NCI-H146 treated with DMSO at 0.1 percent for 48 hours (cell line): ENCODE results near the gene SH3RF2.

Experiments used
- DNase-seq: peaks from one replicate; lab custom pipeline; 2025; ENCODE audit not compliant: unreplicated experiment; lab: John Stamatoyannopoulos, UW

The SH3RF2 gene

DNA sequence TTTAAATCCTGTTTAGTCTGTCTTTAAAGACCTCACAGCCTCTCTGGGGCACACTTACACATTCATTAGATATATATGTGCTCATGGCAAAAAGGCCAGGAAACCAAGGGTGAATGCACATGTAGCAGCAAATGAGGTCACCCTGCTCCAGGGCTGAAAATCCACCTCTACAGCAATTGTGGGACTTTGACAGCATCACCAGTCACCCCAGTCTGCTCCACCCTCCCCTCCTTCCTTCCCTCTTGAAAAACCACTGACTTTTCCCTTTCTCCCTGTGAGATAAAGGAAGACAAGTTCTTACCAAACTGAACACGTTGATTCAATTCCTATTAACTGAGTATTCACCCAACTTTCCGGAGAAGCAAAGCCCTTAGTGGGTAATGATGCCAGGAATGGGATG is 15.2 kb upstream of the SH3RF2 start:
- no peak for DNase-seq

DNA sequence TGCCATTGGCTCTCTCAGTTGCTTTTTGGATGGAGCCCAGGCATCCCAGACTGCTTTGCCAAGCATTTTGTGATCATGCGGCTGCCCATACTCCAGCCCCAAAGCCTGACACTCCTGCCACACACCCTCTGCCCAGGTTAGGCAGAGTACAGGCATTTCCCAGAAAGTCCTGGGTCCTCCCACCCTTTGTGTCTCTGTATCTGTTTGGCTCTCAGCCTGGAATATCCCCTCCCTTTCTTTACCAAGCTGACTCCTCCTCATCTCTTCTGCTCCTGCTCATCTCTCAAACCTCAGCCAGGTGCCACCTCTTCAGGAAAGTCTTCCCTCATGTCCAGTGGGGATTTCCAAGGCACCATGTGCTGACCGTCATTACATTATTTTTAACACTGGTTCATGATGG is 14.3 kb upstream of the SH3RF2 start:
- DNase-seq = no peak

DNA sequence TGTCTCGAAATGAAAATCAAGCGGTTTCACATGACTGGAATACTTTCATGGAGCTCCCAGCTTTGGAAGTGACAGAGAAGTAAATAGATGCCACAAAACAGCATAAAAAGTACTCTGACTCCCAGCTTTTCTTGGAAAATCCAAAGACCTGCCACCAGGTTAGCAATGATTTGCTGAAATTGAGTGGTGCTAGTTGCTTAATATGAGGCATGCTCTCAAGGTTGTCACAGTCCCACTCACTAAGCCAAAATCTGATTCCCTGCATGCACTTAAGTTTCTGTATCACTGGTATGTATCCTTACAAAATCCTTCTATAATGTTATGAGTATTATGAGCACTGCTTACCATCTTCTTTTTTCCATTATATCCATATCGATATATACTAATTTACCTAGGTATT is 13.0 kb upstream of the SH3RF2 start:
- no peak for DNase-seq

DNA sequence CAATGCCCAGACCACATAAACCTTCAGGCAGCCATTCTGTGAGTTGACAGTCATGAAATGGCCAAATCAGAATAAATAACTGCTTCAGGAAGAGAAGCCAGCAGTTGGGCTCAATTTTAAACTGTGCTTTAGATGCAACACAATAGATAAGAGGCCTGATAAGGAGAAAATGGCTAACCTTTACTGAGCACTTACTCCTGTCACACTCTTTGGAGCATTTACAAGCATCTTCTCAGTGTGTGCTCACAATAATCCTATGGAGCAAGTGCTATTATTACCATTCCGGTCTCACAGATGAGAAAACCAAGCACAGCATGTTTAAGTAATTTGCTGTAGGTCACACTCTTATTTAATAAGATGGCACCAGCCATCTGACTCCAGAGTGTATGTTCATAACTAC is 11.5 kb upstream of the SH3RF2 start:
- no peak for DNase-seq

DNA sequence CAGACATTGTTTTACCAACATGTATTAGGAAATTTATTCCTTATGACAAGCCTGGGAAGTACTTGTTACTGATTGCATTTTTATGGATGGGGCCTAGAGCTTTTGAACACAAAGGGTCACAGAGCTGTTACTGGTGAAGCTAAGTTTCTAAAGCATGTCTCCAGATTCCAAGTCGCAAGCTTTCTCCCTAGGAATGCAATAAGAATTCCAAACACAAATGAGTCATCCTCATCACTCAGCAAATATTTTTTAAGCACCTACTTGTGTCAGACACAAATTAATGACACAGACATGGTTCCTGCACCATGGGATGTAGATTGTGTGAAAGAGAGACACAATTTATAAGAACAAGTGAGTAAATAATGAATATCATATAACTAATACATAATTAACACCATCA is 11.0 kb upstream of the SH3RF2 start:
- DNase-seq = no peak

DNA sequence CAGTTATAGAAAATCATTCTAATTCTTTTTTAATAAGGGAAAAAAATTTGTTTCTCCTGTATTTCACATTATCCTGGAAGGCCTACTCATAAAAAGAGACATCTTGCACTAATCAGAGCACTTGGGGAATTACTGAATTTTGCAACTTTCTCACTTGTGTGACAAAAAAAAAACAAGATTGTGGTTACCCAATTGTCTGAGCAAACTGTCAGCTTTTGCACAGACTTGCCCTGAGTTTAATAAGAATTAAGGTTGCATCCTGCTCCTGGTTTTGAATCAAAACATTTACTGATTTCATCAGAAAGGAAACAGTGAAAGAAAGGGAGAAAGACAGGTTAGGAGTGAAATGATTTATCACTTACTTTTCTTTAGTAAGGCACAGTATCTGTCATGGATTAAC is 10.6 kb upstream of the SH3RF2 start:
- DNase-seq = no peak

DNA sequence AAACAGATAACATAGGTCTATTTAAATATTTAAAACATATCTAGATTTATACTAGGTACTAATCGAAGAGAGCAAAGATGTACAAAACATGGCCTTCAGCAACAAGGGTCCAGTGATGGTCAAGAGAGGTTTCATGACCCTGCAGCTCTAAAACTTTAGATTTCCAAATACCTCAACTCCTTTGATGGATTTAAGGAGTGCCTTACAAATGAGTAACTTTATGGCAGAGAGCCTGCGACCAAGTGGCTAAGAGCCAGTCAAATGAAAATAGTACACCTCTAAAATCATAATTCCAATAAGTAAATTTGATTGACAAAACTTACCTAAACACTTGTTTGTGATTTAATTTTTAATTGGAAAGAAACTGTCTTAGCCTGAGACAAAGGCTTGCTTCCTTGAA is 4.7 kb upstream of the SH3RF2 start:
- DNase-seq = no peak

DNA sequence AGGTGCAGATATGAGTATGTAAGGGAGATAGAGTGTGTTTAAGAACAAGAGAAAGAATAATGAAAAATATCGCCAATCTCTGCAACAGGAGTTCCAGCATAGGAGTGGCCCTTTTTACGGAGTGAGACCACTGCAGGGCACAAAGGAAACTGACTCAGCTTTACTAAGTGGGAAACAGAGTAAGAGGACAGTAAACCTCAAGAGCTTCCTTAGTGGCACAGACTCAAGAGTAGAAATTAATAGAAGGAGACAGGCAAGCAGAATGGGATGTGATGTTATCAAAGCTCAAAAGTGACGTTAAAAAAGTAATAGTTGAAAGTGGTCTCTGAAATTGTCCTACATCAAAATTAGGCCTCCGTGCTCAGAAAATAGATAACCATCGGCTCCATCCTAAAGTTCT is 2.1 kb upstream of the SH3RF2 start:
- no peak for DNase-seq

DNA sequence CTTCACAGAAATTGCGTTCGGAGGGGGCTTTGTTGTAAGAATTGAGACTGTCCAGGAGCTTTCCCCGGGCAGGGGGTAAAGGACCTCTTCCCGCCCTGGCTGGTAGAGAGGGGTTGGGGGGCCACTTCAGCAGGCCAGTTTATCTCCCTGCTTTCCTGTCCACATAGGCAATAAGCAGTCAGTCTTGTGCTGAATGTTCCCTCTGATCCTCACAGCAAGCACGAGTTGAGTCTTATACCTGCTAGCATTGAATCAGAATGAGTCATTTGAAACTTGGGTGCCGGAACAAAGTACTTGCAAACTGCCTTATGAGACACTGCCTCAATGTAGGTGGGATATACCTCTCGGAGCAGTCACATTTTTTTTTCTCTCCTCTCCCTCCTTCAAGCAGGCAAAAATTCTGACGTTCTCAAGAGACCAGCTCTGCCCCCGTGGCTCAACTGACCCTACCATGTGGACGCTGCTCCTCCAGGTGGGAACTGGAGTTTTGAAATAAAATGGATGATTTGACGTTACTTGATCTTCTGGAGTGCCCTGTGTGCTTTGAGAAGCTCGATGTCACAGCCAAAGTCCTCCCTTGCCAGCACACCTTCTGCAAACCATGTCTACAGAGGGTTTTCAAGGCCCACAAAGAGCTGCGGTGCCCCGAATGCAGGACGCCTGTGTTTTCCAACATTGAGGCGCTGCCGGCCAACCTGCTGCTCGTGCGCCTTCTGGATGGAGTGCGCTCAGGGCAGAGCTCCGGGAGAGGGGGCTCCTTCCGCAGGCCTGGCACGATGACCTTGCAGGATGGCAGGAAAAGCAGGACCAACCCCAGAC is 1.3 kb downstream of the SH3RF2 start:
- DNase-seq = no peak

DNA sequence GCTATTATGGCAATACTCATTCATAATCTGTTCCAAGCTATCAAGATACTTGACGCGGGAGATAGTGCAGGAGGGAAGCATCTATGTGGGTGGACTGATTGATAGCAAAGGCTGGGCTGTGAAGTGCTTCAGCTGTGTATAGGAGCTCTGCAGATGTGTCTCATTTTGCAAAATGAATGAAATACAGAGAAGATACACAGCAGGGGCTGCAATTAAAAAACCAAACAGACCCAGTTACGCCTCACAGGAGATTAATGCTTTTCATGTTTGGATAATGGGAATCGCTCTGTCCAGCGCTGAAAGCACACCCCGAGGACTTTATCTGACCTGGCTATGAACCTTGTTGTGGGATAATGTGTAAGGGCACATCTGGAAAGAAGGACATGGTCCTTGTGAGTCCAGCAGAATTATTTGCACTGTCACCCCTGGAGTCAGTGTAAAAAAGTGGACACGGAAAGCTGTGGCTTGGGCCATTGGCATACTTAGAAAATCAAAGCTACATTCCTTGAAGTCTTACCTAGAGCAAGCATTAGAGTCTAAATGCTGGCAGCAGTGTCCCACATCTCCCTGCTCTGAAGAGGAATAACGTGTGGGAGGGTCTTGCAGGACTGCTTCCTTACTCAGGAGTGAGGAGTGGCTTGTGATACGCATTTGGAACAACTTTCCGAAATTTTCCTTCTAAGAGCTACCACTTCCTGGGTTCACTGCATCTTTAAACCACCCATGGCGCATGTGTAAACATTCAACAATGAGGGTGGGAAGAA is 2.6 kb downstream of the SH3RF2 start:
- DNase-seq = peak; percentile 2

DNA sequence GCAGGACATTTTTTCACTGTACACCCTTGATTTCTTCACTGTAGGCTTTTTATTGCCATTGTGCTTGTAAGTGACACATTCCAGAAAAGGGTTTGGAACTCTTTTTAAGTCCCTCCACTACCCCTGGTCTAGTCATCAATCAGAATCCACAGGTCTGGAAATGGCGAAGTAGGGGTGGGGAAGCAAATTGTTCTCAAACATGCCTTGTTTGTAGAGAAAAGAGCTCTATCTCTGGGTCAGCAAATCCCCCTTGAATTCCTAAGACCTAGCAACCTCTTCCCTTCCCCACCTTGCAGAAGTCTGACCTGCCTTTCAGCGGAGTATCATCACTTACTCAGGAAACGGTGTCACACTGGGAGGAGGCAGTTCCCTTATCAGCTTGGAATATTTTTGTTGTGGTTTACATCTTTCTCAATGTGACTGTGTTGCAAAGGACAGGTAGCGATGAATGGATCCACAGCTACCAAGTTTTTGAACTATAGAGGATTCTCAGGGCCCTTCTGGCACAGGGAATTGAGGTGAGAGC is 3.2 kb downstream of the SH3RF2 start:
- no peak for DNase-seq

DNA sequence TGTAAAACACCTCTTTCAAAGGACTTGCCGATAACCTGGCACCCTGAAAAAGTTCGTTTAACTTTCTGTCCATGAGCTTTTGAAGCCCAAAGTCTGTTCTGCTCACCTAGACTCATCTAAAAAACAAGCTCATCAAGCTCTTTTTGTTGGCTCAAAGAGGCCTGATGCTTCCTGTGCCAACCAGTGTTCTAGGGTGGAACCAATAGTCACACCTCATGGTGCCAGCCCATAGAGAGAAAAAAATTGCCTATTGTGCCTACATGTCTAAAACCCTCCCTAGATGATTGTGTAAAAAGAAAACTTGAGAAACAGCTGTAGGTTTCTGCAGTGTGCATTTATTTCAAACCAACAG is 4.7 kb downstream of the SH3RF2 start:
- no peak for DNase-seq

DNA sequence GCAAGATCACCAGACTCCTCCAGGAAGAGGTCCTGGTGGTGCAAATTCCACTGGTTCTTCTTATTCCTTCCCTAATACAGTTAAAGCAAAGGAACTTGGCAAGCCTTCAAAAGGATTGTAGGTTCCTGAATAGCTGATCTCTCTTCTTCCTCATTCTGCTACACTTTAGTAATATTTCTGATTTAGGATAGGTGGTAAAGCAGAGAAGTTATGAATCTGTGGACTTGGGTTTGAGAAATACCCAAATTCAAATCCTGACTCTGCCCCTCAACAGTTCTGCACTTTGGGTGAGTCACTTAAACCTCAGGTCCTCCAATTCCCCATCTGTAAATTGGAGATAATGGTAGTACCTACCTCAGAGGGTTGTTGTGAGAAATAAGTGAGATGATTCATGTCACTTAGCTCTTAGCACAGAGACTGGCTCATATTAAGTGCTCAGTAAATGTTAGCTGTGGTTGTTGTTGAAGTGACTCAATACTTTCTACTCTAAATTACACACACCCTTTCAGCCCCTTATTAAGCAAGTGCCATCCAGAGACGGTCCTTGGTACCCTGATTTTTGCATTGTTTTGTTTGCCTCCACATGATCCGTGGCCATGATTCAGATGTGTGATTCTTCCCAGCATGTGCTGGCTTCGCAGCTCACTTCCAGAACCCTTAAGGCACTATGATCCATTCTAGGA is 5.2 kb downstream of the SH3RF2 start:
- no peak for DNase-seq

DNA sequence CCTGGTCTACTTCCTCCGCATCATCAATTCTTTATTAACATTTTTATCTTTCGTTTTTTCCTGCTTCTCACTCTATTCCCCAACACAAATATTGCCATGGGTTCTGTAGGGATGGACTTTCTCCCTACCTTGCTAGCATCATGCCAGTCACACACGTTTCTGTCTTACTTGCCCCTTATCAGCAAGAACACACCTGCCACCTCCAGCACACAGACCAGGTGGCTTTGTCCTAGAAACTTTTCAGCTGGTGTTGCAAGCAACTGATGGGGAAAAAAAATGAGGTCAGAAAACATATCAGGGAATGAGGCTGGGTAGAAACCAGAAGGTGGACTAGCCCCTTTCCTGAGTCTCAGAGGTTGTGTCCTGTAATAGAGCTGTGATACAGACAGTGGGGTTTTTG is 5.8 kb downstream of the SH3RF2 start:
- no peak for DNase-seq

DNA sequence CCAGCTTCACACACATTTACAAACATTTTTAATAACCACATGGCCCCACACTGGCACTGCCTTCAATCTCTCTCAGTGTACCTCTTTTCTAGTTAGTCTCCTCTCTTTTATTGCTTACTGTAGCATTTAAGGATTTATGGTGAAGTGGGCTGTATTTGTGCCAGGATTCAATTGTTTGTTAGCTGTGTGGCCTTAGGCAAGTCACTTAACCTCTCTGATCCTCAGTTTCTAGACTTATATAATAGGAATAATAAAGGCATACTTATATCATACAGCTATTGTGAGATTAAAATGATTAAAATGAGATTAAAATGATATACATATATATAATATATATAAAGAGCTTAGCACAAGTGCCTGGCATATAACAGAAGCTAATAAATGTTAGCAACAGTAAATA is 6.4 kb downstream of the SH3RF2 start:
- no peak for DNase-seq

DNA sequence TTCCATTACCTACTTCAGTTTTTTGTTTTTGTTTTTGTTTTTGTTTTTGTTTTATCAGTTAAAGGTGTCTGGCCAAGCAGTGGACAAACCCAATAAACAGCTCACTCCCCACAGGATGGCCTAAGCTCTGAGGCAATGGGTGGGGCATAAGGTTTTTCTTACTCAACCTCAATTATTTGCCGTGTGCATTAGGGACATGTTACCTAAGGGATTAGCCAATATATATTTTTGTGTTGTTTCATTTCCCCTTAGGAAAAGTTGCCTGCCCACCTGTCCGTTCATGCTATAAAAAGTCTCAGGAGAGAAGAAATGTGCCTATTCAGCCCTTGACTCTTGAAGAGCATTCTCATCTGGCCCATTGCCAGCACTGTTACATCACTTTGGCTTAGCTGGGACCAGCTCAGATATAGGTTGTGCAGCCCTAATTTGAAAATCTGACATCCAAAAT is 7.3 kb downstream of the SH3RF2 start:
- no peak for DNase-seq

DNA sequence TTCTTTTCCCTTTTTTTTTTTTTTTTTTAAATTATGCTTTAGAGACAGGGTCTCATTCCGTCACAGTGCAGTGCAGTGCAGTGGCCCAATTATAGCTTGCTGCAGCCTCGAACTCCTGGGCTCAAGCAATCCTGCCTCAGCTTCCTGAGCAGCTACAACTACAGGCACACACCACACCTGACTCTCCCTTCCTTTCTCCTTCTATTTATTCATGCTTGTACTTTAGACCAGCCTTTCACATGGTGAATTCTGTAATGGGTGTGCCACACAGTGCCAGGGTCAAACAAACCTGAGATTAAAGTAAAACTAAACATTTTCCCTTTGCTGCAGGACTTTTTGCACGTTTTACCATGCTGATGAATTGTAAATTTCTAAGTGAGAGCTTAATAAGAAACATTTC is 8.0 kb downstream of the SH3RF2 start:
- no peak for DNase-seq

DNA sequence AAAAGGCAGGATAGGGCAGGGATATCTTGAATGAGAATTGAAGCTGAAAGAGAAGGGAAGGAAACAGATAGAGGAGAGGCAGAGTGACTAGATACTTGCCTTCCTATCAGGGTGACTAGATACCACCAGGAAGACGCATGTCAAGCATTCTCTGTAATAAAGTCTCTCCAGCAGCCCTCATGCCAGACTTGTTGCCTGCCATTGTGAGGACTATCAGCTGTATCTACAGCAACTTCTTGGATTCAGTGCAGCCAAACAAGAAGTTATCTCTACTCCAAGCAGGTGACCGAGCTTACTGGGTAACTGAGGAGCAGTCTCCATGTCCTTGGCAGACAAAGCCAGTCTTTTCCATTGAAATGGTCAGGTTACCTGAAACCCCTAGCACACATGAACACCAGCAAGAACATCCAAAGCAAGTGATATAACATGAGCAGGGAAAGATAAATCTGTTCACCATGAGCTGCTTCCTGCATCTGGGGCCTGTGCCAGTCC is 9.3 kb downstream of the SH3RF2 start:
- DNase-seq = no peak

DNA sequence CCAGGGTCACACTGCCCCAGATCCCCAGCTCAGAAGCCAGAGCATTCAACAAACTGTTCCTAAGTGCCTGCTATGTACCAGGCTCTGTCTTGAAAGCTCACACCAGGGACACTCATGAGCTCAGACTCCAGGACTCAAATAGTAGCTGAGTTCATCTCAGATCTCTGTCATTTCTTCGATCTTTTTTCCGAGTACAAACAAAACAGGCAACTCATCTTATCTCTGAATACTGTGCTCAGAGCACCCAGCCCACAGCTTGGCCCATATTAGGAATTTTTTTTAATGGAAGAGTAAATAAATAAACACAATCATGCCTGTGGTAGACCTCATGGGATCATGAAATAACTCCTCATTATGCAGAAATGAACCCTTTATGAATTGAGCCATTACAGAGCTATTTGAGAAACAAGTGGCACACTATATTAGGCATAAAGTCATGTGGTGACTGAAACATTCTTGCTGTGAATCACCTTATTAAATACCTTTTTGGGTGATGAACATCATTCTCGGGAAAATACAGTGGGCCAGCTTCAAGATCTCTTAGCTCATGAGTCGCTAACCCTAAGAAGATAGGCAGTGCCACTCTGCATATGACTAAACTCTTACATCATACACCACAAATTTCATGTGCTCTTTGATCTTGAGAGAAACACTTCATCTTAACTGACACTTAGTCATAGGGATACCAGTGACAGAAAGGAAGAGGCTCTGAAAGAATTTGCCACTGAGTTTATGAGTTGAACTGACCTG is 9.9 kb downstream of the SH3RF2 start:
- no peak for DNase-seq

DNA sequence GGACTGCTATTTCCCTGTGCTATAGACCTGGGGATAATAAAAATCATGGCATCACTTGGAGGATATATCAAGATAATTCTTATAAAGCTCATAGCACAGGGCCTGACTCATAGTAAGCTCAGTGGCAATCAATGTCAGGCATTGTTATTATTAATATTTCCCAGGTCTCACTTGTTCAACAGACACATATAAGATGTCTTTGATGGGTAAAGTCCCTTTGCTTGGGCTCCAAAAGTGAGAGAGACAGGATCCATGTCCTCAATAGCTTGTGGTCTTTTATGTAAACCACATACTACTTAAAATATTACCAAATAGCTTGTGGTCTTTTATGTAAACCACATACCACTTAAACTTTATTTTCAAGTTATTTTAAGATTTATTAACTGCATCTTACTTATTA is 11.2 kb downstream of the SH3RF2 start:
- no peak for DNase-seq

DNA sequence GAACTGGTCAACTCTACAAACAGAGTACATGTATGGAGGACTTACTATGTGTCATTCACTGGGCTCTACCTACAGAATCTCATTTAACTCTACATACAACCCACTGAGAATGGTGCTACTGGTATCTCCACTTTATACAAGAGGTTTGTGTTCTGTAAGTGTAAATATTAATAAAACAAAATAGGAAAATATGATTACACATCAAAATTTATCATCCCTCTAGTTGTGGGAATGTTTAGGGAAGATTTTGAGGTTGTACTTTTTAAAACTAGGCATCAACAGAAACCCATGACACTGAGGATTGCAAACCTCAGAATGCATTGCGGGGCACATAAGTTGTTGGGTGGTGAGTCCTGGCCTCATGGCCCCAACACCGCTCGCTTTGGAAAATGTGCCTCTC is 11.7 kb downstream of the SH3RF2 start:
- no peak for DNase-seq
